Measurements from ENCODE around the gene HEMK1. TPM values are rescaled to one million over a fixed set of nuclear protein-coding genes. Genes with fewer than 3 reads are reported as not detected.

HEMK1 gene
- total RNA-seq, 1 experiment from 2014 or later, result 20.9 TPM

GRCh38 chr3:50567386-50568167, 1.7 kb upstream of the HEMK1 start, which contains the start of gene C3orf18 (continued):
- TF ChIP-seq ARID4B (CRISPR knock-in tag; IDR thresholded peaks at IDR 0.05; ENCODE audit: borderline replicate concordance) (peak; percentile 24; the same call in 1 of the 2 replicates), SP1 (CRISPR knock-in tag; conservative IDR thresholded peaks at IDR 0.05) (peak; percentile 91), ZBTB43 (CRISPR knock-in tag; IDR thresholded peaks at IDR 0.05) (no peak), ZNF396 (CRISPR knock-in tag; IDR thresholded peaks at IDR 0.05; ENCODE audit: borderline replicate concordance) (no peak), ATF1 (CRISPR knock-in tag; IDR thresholded peaks at IDR 0.05) (no peak), CREM (CRISPR knock-in tag; IDR thresholded peaks at IDR 0.05) (no peak), OVOL2 (CRISPR knock-in tag; IDR thresholded peaks at IDR 0.05; ENCODE audit: borderline replicate concordance) (no peak)
- TF ChIP-seq, protein P1, sequence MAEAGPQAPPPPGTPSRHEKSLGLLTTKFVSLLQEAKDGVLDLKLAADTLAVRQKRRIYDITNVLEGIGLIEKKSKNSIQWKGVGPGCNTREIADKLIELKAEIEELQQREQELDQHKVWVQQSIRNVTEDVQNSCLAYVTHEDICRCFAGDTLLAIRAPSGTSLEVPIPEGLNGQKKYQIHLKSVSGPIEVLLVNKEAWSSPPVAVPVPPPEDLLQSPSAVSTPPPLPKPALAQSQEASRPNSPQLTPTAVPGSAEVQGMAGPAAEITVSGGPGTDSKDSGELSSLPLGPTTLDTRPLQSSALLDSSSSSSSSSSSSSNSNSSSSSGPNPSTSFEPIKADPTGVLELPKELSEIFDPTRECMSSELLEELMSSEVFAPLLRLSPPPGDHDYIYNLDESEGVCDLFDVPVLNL (CRISPR knock-in tag; IDR thresholded peaks at IDR 0.05; ENCODE audit: borderline replicate concordance, low read depth), result no peak
- TF ChIP-seq, protein P2, sequence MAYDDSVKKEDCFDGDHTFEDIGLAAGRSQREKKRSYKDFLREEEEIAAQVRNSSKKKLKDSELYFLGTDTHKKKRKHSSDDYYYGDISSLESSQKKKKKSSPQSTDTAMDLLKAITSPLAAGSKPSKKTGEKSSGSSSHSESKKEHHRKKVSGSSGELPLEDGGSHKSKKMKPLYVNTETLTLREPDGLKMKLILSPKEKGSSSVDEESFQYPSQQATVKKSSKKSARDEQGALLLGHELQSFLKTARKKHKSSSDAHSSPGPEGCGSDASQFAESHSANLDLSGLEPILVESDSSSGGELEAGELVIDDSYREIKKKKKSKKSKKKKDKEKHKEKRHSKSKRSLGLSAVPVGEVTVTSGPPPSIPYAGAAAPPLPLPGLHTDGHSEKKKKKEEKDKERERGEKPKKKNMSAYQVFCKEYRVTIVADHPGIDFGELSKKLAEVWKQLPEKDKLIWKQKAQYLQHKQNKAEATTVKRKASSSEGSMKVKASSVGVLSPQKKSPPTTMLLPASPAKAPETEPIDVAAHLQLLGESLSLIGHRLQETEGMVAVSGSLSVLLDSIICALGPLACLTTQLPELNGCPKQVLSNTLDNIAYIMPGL (CRISPR knock-in tag; IDR thresholded peaks at IDR 0.05), result no peak
- TF ChIP-seq, protein P3, sequence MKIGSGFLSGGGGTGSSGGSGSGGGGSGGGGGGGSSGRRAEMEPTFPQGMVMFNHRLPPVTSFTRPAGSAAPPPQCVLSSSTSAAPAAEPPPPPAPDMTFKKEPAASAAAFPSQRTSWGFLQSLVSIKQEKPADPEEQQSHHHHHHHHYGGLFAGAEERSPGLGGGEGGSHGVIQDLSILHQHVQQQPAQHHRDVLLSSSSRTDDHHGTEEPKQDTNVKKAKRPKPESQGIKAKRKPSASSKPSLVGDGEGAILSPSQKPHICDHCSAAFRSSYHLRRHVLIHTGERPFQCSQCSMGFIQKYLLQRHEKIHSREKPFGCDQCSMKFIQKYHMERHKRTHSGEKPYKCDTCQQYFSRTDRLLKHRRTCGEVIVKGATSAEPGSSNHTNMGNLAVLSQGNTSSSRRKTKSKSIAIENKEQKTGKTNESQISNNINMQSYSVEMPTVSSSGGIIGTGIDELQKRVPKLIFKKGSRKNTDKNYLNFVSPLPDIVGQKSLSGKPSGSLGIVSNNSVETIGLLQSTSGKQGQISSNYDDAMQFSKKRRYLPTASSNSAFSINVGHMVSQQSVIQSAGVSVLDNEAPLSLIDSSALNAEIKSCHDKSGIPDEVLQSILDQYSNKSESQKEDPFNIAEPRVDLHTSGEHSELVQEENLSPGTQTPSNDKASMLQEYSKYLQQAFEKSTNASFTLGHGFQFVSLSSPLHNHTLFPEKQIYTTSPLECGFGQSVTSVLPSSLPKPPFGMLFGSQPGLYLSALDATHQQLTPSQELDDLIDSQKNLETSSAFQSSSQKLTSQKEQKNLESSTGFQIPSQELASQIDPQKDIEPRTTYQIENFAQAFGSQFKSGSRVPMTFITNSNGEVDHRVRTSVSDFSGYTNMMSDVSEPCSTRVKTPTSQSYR (CRISPR knock-in tag; IDR thresholded peaks at IDR 0.05), result no peak

DNA sequence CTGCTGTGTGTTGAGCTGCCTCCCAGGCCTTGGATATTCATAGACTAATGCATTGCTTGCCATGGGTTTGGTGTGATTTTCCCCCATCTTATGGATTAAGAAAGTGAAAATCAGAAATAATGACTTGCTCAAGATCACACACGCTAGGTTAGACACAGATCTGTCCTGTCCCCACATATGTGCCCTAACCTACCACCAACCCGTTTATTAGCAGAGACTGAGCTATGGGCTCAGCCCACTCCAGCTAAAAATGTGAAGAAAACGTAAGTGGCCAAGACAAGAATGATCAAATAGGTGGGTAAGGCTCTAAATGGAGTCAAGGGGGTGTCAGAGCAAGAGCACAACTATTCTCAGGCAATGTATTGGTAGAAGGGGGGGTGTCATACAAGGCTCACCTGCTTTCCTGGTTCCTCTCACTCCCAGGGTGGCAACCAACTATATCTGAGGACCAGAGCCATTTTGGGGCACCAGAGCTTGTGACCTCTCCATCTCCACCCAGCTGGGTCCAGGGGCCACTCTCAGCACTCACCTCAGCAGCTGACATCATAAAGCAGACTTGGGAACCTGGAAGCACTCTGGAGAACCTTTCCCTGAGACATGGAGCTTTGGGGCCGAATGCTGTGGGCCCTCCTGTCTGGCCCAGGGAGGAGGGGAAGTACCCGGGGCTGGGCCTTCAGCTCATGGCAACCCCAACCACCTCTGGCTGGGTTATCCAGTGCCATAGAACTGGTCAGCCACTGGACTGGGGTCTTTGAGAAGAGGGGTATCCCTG, 1.4 kb downstream of the HEMK1 start:
- TF ChIP-seq E2F5 (CRISPR knock-in tag; IDR thresholded peaks at IDR 0.05) (no peak), SOX15 (CRISPR knock-in tag; IDR thresholded peaks at IDR 0.05) (no peak), ZMAT4 (CRISPR knock-in tag; IDR thresholded peaks at IDR 0.05) (no peak), ZNF396 (CRISPR knock-in tag; IDR thresholded peaks at IDR 0.05; ENCODE audit: borderline replicate concordance) (no peak)
- TF ChIP-seq, protein P4, sequence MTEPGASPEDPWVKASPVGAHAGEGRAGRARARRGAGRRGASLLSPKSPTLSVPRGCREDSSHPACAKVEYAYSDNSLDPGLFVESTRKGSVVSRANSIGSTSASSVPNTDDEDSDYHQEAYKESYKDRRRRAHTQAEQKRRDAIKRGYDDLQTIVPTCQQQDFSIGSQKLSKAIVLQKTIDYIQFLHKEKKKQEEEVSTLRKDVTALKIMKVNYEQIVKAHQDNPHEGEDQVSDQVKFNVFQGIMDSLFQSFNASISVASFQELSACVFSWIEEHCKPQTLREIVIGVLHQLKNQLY (CRISPR knock-in tag; IDR thresholded peaks at IDR 0.05), result no peak
- Mint-ChIP-seq H3K27ac (no peak overlapping the region), H3K4me1 (peaks cover 17% of the 10 kb centered on the region), H3K27me3 (ENCODE audit: low read depth) (peaks cover 15% of the 10 kb centered on the region), H3K9me3 (no peaks in the 10 kb centered on the region), H3K36me3 (no peaks in the 10 kb centered on the region), H3K4me3 (peak overlapping the region; percentile 96)
- ChIA-PET CTCF (interaction anchor here (1.1 to 5.5 kb wide), 8 partner anchors 15 to 223 kb away, joined by 3 to 98 read pairs (median 8); partner anchors contain the start of gene CISH), POLR2A (interaction anchor here (0.6 kb wide), 1 partner anchor 234 kb away, joined by 3 read pairs; no protein-coding TSS in a partner anchor)
- ATAC-seq (no peak), DNase-seq (ENCODE audit: low spot score) (no peak)
